Hepatic stellate cell (primary cell): ENCODE measurements around the gene TCF7L1.
"Not testable (repeated sequence)": the region's sequence is repeated elsewhere in the genome, so short reads cannot be mapped to it uniquely, and the experiment has no call there.

Experiments used
- DNase-seq: peaks from one replicate; pipeline ENCODE4 v3.0.0; 2011; ENCODE audit warnings: low spot score

The TCF7L1 gene, protein sequence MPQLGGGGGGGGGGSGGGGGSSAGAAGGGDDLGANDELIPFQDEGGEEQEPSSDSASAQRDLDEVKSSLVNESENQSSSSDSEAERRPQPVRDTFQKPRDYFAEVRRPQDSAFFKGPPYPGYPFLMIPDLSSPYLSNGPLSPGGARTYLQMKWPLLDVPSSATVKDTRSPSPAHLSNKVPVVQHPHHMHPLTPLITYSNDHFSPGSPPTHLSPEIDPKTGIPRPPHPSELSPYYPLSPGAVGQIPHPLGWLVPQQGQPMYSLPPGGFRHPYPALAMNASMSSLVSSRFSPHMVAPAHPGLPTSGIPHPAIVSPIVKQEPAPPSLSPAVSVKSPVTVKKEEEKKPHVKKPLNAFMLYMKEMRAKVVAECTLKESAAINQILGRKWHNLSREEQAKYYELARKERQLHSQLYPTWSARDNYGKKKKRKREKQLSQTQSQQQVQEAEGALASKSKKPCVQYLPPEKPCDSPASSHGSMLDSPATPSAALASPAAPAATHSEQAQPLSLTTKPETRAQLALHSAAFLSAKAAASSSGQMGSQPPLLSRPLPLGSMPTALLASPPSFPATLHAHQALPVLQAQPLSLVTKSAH

DNA sequence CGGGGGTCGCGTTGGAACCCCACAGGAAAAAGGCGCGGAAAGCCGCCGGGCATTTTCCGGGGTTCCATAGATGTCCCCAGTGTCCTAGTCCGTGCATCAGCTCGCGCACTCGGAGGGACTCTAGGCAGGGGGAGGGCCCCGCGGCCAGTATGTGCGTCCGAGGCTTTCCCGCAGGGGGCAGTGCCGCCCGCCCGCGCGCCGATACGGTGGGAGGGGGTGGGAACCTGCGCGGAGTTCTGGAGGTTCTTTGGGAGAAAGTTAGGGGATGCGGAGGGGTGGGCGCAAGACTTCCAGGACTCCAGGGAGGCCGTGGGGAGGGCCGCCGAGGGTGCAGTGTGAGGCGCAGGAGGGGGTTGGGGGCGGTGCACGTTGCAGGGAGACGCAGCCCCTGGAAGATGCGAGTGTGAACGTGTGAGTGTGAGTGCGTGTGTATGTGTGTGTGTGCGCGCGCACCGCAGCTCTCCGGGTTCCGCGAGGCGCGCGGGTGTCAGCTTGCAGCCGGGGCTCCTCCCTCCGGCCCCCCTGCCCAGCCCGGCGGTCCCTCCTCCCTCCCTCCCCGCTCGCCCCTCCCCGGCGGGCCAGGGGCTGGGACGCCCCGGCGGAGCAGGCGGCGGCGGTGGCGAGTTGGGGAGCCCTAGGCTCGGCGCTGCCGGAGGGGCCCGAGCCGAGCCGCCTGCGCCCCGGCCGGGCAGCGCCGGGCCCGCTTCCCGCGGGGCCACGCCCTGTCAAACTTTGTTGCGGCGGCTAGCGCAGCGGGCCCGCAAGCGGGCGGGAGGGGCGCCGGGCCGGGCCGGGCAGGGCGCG lies at the start of gene TCF7L1:
Gene TCF7L1 (plus strand): TSS at position 559 of the 804 bp plus-strand sequence. CDS start 293 bp downstream, outside the sequence.
- peak; percentile 95 for DNase-seq

DNA sequence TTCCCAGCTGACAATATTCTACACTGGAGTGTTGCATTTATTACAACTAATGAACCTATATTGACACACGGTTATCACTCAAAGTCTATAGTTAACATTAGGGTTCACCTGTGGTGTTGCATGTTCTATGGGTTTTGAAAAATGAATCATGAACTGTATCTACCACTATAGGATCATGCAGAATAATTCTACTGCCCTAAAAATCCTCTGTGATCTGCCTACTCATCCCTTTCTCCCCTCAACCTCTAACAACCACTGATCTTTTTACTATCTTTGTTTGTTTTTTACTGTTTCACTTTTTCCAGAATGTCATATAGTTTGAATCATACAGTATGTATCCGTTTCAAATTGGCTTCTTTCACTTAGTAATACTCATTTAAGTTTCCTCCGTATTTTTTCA lies 47.6 kb upstream of the TCF7L1 start:
- DNase-seq = no peak

DNA sequence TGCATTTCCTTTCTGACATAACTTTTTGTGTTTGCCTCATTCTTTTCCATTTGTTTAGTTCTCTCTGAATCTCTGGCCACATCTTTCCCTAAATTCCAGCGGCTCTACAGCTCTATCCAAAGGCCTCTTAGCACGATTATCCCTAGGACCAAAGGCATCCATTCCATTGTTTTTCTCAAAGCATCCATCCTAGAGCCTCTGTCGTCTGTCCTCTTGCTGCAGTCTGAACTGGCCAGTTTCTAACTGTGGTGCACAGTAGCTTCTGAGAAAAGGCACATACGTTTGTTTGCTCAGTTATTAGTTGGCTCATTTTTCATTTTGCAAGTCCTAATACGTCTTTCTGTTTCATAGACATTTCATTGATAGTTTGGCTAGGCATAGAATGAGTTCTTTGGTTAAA lies 45.7 kb upstream of the TCF7L1 start:
- no peak for DNase-seq

DNA sequence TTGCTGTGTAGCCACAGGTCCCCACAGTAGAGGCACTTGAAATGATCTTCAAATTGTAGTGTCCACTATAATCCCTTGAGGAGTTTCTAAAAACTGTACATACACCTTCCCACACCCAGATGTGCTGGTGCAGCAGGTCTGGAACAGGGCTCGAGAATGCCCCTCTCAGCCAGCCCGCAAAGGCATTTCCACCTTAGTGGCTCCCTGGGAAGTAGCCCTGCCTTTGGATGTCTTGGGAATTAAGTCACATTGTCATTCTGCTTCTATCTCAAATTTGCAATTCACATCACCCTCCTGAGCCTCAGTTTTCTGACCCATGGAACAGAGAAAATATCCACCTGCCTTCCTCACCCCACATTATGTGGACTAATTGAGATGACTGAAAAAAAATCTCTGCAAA lies 44.3 kb upstream of the TCF7L1 start:
- DNase-seq = no peak

DNA sequence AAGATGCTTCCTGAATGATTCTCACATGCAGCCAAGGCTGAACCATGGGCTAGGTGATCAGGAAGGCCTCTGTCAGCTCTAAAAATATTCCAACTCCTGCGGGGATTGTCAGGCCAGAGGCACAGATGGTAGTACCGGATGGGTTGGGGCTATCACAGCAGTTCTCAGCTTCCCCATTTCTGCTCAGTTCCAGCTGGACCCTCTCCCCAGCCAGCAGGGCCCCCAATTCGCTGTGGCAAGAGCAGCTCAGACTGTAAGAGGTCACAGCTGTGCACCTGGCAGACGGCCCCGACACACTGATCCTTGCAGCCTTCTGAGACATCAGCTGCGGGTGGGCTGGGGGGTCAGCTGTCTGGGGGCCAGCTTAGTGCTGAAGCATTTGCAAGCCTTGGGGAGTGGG lies 43.6 kb upstream of the TCF7L1 start:
- DNase-seq = no peak

DNA sequence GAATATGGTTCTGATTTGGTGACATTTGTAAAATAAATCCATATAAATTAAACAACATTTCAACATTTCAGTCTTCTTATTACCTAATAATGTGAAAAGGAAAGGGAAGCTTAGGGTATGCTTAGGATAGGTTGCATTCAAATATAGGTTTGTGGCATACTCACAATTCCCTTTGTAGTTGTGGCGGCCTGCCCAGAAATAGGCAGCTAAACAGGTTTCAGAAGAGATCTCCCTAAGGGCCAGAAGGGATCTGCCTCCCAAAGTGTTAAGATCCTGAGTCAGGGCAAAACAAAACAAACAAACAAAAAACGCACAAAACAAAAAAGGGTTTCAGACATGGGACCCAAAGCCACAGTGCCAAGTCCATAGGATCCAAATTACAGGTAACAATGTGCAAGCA lies 41.4 kb upstream of the TCF7L1 start:
- DNase-seq = no peak

DNA sequence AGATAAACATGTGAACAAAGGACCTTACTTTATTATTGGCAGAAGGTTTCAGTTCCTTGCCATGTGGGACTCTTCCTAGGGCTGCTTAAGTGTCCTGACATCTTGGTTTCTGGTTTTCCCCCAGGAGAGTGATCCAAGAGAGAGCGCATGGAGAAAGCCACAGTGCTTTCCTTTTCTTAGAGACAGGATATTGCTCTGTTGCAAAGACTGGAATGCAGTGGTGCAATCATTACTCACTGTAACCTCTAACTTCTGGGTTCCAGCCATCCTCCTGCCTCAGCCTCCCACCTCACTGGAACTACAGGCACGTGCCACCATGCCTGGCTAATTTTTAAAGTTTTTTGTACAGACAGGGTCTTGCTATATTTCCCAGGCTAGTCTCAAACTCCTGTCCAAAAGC lies 38.1 kb upstream of the TCF7L1 start:
- no peak for DNase-seq

DNA sequence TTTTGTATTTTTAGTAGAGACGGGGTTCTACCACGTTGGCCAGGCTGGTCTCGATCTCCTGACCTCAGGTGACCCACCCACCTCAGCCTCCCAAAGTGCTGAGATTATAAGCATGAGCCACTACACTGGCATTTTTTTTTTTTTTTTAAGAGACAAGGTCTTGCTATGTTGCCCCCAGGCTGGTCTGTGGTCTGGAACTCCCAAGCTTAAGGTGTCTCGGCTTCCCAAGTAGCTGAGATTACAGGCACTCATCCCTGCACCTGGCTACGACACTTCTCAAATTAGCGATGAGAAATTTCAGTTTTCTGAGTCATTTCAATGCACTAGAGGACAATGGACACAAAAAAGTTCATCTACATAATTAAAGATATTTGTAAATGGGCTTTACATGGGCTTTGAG lies 36.6 kb upstream of the TCF7L1 start:
- no peak for DNase-seq

DNA sequence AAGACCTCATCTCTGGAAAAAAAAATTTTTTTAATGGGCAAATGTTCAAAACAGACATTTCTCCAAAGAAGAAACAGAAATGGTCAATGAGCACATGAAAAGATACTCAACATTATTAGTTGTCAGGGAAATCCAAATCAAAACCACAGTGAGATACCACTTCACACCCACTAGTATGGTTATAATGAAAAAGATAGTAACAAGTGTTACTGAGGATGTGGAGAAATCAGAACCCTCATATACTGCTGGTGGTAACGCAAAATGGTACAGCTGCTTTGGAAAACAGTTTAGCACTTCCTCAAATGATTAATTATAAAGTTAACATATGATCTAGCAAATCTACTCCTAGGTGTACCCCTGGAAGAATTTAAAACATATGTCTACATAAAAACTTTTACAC lies 29.0 kb upstream of the TCF7L1 start:
- no peak for DNase-seq

DNA sequence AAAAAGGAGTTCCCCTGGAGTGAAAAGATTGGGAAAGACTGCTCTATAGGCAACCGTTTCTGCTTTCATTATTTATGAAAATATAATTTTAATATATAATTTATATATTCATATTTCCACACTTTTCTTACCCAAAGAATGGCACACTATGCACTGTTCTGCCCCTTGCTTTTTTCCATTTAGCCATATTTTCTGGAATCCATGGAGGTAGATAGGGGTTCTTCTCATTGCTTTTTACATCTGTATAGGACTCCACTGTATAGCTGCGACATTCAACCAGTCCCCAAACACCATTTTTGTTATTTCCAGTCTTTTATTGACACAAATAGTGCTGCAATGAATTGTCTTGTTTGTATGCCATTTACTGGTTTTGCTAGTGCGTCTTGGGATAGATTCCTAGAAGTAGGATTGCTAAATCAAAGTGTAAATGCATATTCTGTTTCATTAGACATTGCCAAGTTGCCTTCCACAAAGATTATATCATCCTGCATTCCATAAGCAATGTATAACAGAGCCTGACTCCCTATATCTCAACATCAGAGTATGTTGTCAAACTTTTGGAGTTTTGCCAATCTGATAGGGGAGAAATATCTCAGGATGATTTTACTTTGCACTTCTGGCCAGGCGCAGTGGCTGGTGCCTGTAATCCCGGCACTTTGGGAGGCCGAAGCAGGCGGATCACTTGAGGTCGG lies 26.6 kb upstream of the TCF7L1 start:
- no peak for DNase-seq

DNA sequence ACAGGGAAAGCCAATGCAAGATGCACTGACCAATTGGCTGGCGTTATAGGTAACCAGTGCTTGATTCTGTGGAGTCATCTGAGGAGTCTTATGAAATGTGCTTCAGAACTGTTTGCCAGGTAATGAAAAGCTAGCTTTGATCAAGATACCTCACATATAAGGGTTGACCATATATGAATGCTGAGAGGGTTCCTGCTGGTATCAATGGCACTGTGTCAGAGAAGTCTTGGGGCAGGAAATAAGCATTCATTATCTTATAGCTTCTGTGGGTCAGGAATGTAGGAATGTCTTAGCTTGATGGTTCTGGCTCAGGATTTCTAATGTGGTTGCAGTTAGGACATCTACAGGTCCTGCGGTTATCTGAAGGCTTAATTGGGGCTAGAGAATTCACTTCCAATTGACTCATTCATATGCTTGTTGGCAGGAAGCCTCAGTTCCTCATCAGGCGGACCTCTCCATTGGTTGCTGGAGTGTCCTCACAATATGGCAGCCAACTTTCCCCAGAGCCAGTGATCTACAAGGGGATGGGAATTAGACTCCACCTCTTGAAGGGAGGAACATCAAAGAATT lies 22.1 kb upstream of the TCF7L1 start:
- DNase-seq = no peak

DNA sequence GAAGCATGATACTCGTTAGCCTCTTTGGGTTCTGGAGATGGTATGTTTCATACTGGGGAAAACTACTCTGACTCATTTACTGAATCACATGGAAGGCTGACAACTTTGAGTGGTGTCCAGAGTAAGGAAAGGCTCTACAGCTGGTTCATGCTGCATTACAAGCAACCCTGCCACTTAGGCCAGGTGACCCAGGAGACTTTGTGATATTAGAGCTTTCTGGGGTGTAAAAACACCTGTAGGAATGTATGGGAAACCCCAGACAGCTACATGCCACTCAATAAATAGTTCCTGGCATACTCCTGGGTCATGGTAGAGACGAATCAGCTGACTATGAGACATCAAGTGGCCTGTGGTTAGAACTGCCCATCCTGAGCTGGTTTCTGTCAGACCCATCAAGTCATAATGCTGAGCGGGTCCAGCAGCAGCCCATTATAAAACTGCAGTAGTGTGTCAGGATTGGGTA lies 21.3 kb upstream of the TCF7L1 start:
- no peak for DNase-seq

DNA sequence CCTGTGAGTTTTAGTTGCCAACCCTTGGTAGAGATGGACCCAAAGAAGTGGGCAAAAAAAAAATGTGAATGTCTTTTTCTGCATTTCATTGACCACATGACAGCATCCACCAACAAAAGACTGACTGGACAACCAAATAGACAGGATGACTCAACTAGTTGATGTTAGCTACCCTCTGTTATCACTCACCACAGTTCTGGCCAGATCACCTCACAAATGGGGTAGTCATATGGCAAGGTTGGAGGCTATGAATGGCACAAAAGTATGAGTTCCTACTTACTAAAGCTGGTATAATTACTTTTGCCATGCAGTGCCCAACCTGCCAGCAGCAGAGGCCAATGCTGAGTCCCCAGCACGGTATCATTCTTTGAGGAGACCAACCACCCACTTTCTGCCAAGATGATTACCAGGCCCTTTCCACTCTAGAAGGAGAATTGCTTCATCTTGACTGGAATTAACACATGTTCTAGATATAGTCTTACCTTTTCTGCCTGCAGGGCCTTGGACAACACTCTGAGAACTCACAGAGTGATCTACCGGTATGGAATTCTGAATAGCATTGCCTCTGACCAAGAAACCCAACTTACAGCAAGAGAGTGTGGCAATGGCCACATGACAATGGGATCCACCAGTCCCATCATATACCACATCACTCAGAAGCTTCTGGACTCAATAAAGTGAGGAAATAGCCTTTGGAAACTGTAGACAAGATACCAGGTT lies 20.1 kb upstream of the TCF7L1 start:
- DNase-seq = no peak

DNA sequence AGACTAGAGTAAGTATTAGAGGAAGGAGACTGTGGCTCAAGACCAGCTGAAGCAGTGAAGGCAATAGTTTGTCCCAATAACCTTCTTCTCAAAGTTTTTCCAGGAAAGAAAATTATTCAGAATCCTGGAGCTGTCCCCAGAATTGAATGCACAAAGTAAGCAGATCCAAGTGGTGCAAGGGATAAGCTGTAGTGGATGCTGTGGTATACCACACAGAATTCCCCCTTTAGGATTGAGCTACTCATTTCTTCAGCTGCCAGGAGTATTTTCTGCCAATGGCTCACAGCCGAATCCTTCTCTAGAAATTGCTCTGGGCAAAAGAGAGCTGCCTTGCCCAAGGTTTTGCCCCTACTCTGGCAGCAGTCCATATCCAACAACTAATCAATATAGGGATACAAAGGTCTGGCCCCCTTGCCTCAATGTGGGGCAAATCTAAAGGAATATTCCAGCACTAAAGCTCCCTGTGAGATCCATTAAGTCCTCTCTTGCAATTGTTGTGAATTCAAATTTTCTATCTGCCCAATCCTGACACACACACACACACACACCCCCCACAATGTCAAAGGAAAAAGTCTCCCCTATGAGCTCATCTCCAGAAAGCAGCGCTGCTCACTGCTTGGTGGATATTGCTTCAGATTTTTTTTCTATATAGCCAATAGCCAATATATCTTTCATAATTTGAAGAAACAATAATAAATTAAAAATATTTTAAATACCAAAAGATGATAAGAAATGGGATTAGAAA lies 18.4 kb upstream of the TCF7L1 start:
- DNase-seq = no peak

DNA sequence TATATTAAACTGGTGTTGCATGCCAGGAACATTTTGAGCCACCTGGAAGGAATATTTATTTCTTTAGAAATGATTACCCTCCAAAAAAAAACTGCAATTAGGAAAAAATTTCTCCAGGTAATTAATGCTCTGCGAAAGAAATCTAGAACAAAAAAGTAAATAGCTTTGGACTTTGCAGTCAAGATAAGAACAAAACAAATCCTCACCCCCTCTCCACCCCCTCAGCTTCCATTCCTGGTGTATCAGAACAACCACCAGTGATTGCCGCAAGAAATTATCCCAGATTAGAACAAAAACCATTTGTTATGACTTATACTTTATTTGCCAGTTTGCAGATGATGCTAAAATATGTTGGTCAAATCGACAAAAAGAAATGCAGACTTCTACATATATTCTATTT lies 17.0 kb upstream of the TCF7L1 start:
- DNase-seq = no peak

DNA sequence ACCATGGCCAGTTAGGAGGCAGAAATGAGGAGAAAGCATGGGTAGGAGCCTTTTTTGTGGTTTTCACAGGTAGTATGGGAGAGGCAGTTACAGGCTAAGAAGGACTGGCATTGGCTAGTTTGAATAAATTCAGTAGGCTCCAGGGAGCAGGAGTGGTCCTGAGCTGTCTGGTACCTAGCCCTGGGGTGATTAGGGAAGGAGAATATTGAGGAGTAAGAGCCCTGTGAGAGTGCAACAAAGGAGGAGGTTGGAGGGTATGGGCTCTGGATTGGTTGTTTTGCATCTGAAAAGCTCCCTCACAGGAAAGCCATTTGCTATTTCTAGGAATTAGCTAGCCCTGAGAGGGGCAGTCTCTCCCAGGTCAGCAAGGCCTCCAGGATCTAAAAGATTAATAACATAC lies 13.3 kb upstream of the TCF7L1 start:
- DNase-seq = no peak

DNA sequence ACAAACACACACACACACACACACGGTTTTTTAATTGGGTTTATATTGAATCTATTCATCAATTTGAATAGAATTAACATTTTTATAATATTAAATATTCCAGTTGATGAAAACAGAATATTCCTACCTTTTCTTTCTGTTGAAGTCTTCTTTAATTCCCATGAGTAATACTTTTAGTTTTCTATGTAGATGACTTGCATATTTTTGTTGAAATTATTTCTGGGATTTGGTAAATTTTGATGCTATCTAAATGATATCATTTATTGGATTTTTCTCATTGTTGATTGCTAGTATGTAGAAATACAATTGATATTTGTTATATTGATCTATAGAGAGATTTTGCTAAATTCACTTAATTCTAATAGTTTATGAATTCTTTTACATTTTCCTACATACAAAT lies 12.8 kb upstream of the TCF7L1 start:
- DNase-seq = no peak

DNA sequence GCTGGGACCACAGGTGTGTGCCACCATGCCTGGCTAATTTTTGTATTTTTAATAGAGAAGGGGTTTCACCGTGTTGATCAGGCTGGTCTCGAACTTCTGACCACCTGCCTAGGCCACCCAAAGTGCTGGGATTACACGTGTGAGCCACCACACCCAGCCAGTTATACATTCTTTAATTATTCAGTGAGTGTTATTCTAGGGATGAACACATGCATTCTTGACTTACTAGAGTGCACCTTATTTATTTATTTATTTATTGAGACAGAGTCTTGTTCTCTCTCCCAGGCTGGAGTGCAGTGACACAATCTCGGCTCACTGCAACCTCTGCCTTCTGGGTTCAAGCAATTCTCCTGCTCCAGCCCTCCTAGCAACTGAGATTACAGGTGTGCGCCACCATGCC lies 6.7 kb upstream of the TCF7L1 start:
- DNase-seq = not testable (repeated sequence)

DNA sequence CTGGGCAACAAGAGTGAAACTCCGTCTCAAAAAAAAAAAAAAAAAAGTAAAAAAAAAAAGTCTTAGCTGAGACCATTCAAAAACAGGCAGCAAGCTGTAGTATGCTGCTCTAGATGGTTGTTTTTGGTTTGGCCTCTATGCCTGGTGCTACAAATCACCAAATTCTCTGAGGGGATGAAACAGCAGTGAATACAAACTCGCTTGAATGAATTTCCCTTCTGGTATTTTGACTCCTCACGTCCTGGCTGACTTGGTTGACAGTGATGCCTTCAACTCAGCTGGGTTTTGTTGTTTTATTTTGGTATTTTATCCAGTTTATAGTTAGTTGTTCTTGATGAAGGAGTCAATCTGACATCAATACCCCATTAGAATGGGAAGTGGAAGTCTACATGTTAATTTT lies 3.3 kb upstream of the TCF7L1 start:
- no peak for DNase-seq

DNA sequence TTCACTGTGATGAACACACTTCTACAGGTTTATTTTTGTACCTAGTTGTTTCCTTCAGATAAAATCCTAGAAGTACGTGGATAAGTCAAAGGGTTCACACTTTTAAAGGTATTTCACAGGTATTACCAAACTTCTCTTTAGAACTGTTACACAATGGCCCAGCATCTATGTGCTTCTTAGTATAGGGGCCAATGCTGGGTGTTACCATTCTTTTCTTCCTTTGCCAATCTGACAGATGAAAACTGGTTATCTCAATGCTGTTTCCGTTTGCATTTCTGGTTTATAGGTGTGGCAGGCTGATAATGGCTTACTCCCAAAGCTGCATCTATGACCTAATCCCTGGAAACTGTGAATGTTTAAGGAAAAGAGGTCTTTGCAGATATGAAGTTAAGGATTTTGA lies 2.8 kb upstream of the TCF7L1 start:
- no peak for DNase-seq

DNA sequence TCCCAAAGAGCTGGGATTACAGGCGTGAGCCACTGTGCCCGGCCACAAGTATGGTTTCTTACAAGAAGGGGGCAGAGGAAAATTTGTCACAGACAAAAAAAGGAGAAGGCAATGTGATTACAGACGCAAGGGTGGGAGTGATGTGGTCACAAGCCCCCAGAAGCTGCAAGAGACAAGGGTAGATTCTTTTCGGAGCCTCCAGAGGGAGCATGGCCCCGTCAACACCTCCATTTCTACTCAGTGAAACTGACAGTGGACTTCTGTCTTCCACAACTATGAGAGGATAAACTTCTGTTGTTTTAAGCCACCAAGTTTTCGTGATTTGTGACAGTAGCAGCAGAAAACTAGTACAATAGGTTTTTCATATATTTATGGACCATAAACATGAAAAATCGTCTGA lies 2.1 kb upstream of the TCF7L1 start:
- no peak for DNase-seq
